ENCODE measurements around the gene MEIOSIN.
"Not testable (repeated sequence)": the region's sequence is repeated elsewhere in the genome, so short reads cannot be mapped to it uniquely, and the experiment has no call there.

MEIOSIN gene

DNA sequence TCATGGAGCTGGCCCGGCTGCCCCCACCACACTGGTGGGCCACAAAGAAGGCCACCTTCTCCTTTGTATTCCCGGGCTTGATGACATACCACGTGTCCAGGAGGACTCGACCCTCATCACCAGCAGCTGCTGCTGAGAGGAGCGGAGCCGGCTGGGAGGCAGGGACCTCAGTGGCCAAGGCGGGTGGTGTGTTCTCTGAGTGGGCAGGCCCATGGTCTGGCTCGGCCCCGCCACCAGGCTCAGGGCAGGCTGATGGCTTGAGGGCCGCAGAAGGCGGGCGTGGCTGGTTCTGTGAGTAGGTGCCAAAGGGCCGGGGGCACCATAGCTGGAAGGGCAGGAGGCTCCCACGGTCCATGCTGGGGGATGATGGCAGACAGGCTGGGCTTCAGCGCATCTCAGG is 20.1 kb upstream of the MEIOSIN start:
- no peak for TF ChIP-seq ZFX (IDR thresholded peaks at IDR 0.05)
- TF ChIP-seq, protein P1, sequence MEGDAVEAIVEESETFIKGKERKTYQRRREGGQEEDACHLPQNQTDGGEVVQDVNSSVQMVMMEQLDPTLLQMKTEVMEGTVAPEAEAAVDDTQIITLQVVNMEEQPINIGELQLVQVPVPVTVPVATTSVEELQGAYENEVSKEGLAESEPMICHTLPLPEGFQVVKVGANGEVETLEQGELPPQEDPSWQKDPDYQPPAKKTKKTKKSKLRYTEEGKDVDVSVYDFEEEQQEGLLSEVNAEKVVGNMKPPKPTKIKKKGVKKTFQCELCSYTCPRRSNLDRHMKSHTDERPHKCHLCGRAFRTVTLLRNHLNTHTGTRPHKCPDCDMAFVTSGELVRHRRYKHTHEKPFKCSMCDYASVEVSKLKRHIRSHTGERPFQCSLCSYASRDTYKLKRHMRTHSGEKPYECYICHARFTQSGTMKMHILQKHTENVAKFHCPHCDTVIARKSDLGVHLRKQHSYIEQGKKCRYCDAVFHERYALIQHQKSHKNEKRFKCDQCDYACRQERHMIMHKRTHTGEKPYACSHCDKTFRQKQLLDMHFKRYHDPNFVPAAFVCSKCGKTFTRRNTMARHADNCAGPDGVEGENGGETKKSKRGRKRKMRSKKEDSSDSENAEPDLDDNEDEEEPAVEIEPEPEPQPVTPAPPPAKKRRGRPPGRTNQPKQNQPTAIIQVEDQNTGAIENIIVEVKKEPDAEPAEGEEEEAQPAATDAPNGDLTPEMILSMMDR (conservative IDR thresholded peaks at IDR 0.05) = no peak

DNA sequence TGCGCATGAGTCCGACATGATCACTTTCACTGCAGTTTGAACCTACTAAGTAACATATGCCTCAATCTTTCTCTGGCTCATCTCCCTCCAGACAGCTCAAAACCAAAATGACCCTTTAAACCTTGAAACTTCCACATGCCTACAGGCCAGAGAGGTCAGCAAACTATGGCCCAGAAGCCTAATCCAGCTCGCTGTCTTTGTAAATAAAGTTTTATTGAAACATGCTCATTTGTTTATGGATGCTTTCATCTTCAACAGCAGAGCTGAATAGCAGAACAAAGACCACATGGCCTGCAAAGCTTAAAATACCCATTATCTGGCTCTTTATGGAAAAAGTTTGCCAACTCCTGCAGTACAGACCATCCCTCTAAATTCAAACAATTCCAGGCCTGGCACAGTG is 18.1 kb upstream of the MEIOSIN start:
- no peak overlapping the region for H3K27ac ChIP-seq
- no peak for TF ChIP-seq ZFX (IDR thresholded peaks at IDR 0.05)
- TF ChIP-seq, protein P1 (conservative IDR thresholded peaks at IDR 0.05) = no peak

More for the DNA sequence above, 20.1 kb upstream of the MEIOSIN start:
- H3K27ac ChIP-seq = no peak overlapping the region

DNA sequence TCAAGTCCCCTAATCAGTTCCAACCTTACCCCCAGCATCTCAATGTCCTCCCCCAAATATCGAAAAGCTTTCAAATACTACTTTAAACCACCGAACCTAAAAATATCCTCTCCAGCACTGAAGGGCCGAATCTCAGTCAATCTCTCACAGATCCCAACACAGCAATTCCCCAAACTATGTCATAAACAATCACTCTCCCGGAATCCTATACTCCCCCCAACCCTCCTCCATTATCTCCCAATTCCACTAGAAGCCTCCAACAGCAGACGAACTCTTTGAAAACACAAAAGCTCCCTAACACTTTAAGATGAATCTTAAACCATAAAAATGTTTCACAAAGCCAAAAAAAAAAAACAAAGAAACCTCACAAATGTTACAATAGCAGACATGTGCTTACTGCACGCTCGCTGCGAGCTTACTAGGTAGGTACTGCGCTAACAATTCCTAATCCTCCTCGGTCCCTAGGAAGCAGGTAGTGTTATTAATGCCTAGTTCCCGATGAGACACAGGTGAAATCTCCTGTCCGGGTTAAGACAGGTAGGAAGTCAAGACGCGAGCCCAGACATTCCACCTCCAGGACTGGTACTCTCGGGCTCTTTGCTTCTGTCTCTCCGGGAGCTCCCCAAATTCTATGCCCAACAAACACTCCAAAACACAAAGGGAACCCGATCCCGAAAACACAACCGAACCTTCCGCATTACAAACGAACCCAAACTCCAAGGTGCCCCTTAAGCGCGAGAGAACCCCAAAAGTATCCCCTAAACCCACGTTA is 16.7 kb upstream of the MEIOSIN start:
- TF ChIP-seq, protein P1 (conservative IDR thresholded peaks at IDR 0.05) = no peak
- TF ChIP-seq ZFX (IDR thresholded peaks at IDR 0.05) = no peak
- H3K27ac ChIP-seq = peak overlapping the region; percentile 90

DNA sequence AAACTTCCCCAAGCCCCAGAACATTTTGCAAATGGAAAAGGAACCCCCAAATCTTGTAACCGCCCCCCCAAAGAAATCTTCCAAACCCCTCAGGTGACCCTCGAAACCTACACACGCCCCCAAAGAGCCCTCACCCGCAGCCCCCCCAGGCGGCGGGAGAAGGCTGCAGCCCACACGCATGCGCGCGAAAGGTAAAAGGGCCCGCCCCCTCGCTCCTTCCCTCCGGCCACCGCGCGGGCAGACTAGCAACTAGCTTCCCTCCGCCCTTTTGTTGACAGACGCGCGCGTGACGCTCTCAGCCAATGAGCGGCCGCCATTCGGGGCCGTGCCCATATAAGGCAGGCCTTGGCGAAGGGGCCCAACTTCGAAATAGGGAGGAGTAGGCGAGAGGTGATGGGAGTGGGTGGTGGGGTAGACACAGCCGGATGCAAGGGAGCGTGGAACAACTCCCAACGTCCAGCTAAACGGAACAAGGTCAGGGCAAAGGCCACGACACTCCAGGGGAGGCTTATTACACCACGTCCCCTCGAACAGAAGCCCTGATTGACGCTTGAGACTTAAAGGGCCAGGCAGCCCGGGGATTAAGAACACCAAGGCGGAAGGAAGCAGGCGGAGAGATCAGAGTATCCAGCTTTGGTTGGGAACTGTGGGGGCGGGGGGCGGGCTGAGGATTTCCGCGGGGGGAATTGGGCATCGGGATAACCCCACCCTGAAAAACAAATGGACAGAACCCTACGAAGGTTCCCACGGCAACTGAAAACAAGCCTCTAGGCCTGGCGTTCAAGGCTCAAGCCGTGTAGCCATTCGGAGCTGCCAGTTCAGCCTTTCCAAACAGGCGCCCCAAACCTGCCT is 15.9 kb upstream of the MEIOSIN start:
- TF ChIP-seq, protein P1 (conservative IDR thresholded peaks at IDR 0.05) = no peak
- H3K27ac ChIP-seq = peak overlapping the region; percentile 90

DNA sequence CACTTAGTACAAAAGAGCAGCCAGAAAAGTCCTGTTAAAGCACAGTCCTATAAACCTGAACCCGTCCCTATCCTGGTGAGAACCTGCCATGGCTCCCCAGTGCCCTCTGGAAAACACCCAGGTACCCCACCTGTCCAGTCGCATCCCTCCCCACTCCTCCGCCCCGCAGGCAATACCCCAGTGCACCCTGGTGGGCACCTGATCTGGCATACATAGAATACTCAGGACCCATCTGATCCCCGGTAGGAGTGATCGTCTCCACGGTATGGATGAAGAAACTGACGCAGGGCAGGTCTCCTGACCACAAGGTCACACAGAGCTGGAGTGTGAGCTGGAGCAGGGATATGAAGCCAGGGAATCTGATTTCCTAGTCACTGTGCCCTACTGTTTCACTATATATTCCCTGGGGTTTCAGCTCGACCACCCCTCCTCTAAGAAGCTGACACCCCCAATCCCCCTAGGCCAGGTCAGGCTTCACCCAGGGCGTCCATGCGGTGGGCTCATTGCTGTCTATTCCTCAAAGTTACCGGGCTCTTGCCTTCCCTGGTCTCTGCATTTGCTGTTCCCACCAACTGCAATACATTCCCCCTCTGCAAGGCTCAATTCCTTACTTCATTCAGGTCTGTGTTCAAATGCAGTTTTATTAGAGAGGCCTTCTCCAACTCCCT is 15.1 kb upstream of the MEIOSIN start:
- TF ChIP-seq, protein P1 (conservative IDR thresholded peaks at IDR 0.05) = no peak
- no peak for TF ChIP-seq ZFX (IDR thresholded peaks at IDR 0.05)
- peak overlapping the region; percentile 90 for H3K27ac ChIP-seq

DNA sequence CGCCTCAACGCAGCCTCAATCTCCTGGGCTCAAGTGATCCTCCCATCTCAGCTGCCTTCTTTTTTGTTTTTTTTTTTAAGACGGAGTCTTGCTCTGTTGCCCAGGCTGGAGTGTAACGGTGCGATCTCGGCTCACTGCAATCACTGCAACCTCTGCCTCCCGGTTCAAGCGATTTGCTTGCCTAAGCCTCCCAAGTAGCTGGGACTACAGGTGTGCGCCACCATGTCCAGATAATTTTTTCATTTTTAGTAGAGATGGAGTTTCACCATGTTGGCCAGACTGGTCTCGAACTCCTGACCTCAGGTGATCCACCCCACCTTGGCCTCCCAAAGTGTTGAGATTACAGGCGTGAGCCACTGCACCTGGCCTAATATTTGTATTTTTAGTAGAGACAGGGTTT is 13.2 kb upstream of the MEIOSIN start:
- not testable (repeated sequence) for H3K27ac ChIP-seq

DNA sequence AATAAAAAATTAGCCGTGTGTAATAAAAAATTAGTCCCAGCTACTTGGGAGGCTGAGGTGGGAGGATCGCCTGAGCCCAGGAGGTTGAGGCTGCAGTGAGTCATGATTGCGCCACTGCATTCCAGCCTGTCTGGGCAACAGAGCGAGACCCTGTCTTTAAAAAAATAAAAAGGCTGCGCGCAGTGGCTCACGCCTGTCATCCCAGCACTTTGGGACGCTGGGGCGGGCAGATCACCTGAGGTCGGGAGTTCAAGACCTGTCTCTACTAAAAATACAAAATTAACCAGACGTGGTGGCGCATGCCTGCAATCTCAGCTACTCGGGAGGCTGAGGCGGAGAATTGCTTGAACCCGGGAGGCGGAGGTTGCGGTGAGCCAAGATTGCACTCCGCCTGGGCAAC is 4.6 kb upstream of the MEIOSIN start:
- H3K27ac ChIP-seq = not testable (repeated sequence)

DNA sequence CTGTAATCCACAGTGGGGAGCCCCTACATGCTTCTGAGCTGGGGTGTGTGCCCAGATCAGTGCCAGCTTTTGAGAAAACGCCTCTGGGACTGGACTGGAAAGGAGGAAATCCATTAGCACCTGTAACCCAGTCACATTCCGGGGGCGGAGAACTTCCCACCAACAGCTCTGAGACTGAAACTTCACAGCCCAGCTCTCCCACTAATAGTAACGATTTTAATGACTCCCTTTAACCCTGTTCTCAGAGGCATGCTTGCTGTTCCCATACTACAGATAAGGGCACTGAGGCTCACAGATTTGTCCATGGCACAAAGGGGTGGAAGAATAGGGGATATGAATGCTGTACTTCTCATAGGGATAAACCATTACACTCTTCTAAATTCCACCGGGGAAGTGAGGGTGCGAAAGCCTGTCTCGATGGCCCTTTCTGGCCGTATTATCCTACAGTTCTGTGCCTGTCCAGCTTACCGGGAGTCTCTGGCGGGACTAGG is 3.4 kb upstream of the MEIOSIN start:
- TF ChIP-seq, protein P1 (conservative IDR thresholded peaks at IDR 0.05) = no peak
- no peak for TF ChIP-seq ZFX (IDR thresholded peaks at IDR 0.05)
- peak overlapping the region; percentile 70 for H3K27ac ChIP-seq

All from C4-2B (cell line).